Gastrocnemius medialis (tissue), 4 donors: ENCODE measurements around the gene TNNT2. TPM values are rescaled to one million over a fixed set of nuclear protein-coding genes. Genes with fewer than 3 reads are reported as not detected.
A peak's percentile ranks its signal among the peaks of the same experiment; 100 is the strongest.

Experiments
- ATAC-seq, 2 donors: fragments of 150-250 bp; one replicate each; pipeline ENCODE4 v1.9.1; 2016
- DNase-seq, 2 donors: peaks; one replicate each; pipeline ENCODE4 v3.0.0-alpha.2; 2019
- H3K27ac ChIP-seq, 4 donors: fragments of 200-600 bp; sonication (generic); 1 replicate in 1 of 4; 2 replicates in 3 of 4; pipeline ENCODE4 v1.5.1; 2016 to 2018; ENCODE audit warnings: mild to moderate bottlenecking in 2 of 4, moderate library complexity in 1 of 4
- H3K27me3 ChIP-seq, 3 donors: fragments of 200-600 bp; sonication (generic) in 2 of 3; 1 replicate in 1 of 3; 2 replicates in 2 of 3; pipeline versions ENCODE4 v1.5.1 to v1.6.0; 2016 to 2019; ENCODE audit warnings: mild to moderate bottlenecking in 1 of 3, moderate library complexity in 1 of 3
- H3K36me3 ChIP-seq, 2 donors: fragments of 200-600 bp; sonication (generic) in 1 of 2; one replicate each; pipeline ENCODE4 v1.5.1; 2017 to 2018
- H3K4me1 ChIP-seq, 2 donors: fragments of 200-600 bp; sonication (generic) in 1 of 2; one replicate each; pipeline ENCODE4 v1.5.1; 2016 to 2017; ENCODE audit warnings: mild to moderate bottlenecking in 2 of 2
- H3K4me3 ChIP-seq, 4 donors: fragments of 200-600 bp; sonication (generic) in 3 of 4; 1 replicate in 1 of 4; 2 replicates in 3 of 4; pipeline ENCODE4 v1.5.1; 2016 to 2019; ENCODE audit warnings: mild to moderate bottlenecking in 2 of 4
- H3K9me3 ChIP-seq, 3 donors: fragments of 200-600 bp; sonication (generic) in 2 of 3; 1 replicate in 1 of 3; 2 replicates in 2 of 3; pipeline ENCODE4 v1.5.1; 2016 to 2019
- CTCF ChIP-seq, 5 experiments: fragments of 450-650 bp in 3 of 5; fragments of 200-600 bp in 2 of 5; sonication (generic) in 2 of 5; IDR thresholded peaks in 4 of 5; conservative IDR thresholded peaks in 1 of 5; 1 replicate in 4 of 5; 2 replicates in 1 of 5; pipeline ENCODE4 v1.5.1; 2016 to 2019; ENCODE audit warnings: antibody characterized with exemption in 5 of 5, mild to moderate bottlenecking in 3 of 5, moderate library complexity in 3 of 5
- POLR2A ChIP-seq, 2 donors: fragments of 450-650 bp; IDR thresholded peaks; one replicate each; pipeline ENCODE4 v1.6.1; 2017; ENCODE audit warnings: antibody characterized with exemption in 2 of 2, mild to moderate bottlenecking in 2 of 2, moderate library complexity in 2 of 2
- in situ Hi-C, 4 donors: fragments of 200-750 bp; cut with MboI; loops; one replicate each; pipeline versions ENCODE4 v1.15.0 to v1.8.0; 2017; ENCODE audit warnings: low sequenced_read_pairs in 4 of 4
- intact Hi-C: fragments of 100-400 bp; cut with DNase I; formaldehyde crosslinking; loops from one replicate; pipeline ENCODE4 v1.15.1; 2023; ENCODE audit warnings: low total_unique reads
- total RNA-seq, 4 donors: library from RNA; depleted of rRNA; stranded (reverse); fragments of >200 nt; gene quantifications; one replicate each; pipeline versions ENCODE4 v1.1.0 to v1.2.3, GENCODE V29; 2016

Gene TNNT2
- total RNA-seq, 4 donors from 2014 or later = 0.39 to 14.8 (median 6.7) TPM; not detected in 1

GRCh38 chr1:201376464-201377374 is 761 bp downstream of the TNNT2 start:
- Histone ChIP-seq H3K27ac (no peak overlapping the region), H3K4me1 (peaks cover 0 to 4% of the 10 kb centered on the region in 2 donors), H3K27me3 (no peaks in the 10 kb centered on the region), H3K9me3 (no peaks in the 10 kb centered on the region), H3K36me3 (no peaks in the 10 kb centered on the region), H3K4me3 (no peak overlapping the region)
- in situ Hi-C loops = no loop called here
- no peak for DNase-seq
- ATAC-seq = no peak
- intact Hi-C loops = no loop called here
- peak in 1 of 5 experiments; percentile 18 for TF ChIP-seq CTCF (IDR thresholded peaks at IDR 0.05 in 4 of 5, conservative IDR thresholded peaks at IDR 0.05 in 1 of 5)
- no peak for TF ChIP-seq POLR2A (IDR thresholded peaks at IDR 0.05)

GRCh38 chr1:201376107-201376463 is 1.4 kb downstream of the TNNT2 start:
- intact Hi-C loops = no loop called here

GRCh38 chr1:201375169-201375568 is 2.3 kb downstream of the TNNT2 start:
- Histone ChIP-seq H3K36me3 (no peaks in the 10 kb centered on the region), H3K4me3 (no peak overlapping the region), H3K27ac (no peak overlapping the region), H3K4me1 (peaks cover 0 to 4% of the 10 kb centered on the region in 2 donors), H3K27me3 (no peaks in the 10 kb centered on the region), H3K9me3 (no peaks in the 10 kb centered on the region)
- TF ChIP-seq CTCF (IDR thresholded peaks at IDR 0.05 in 4 of 5, conservative IDR thresholded peaks at IDR 0.05 in 1 of 5) (no peak), POLR2A (IDR thresholded peaks at IDR 0.05) (no peak)
- intact Hi-C loops = no loop called here
- ATAC-seq = no peak
- no peak for DNase-seq
- in situ Hi-C loops = no loop called here

More at GRCh38 chr1:201376107-201376463, 1.4 kb downstream of the TNNT2 start:
- no peaks in the 10 kb centered on the region for H3K9me3 ChIP-seq
- H3K4me1 ChIP-seq = peaks cover 0 to 4% of the 10 kb centered on the region in 2 donors
- in situ Hi-C loops = no loop called here
- no peak overlapping the region for H3K27ac ChIP-seq
- DNase-seq = no peak
- TF ChIP-seq CTCF (IDR thresholded peaks at IDR 0.05 in 4 of 5, conservative IDR thresholded peaks at IDR 0.05 in 1 of 5) = no peak
- TF ChIP-seq POLR2A (IDR thresholded peaks at IDR 0.05) = no peak
- H3K27me3 ChIP-seq = no peaks in the 10 kb centered on the region
- ATAC-seq = no peak
- no peak overlapping the region for H3K4me3 ChIP-seq
- H3K36me3 ChIP-seq = no peaks in the 10 kb centered on the region

- DNase-seq (no peak), ATAC-seq (peak in 1 of 2 donors; percentile 8)
- peaks cover 0 to 4% of the 10 kb centered on the region in 2 donors for H3K4me1 ChIP-seq
- no peaks in the 10 kb centered on the region for H3K27me3 ChIP-seq
- no peaks in the 10 kb centered on the region for H3K36me3 ChIP-seq
- no peak overlapping the region for H3K4me3 ChIP-seq
- in situ Hi-C loops = loop anchor here in 1 of 4 donors (25.0 kb wide), 1 partner anchor 112 kb away; no protein-coding TSS in a partner anchor
- intact Hi-C loops = no loop called here
- no peak for TF ChIP-seq CTCF (IDR thresholded peaks at IDR 0.05 in 4 of 5, conservative IDR thresholded peaks at IDR 0.05 in 1 of 5)
- H3K9me3 ChIP-seq = no peaks in the 10 kb centered on the region
- H3K27ac ChIP-seq = no peak overlapping the region
Observed at GRCh38 chr1:201374364-201374763, 3.1 kb downstream of the TNNT2 start.
